SK-N-SH (cell line): ENCODE measurements around the gene PIGW.

Source experiments
- EP300 ChIP-seq, 2 experiments: IDR thresholded peaks; 2 replicates each; pipeline versions ENCODE4 v1.4.0 to v1.6.1; 2012; ENCODE audit warnings: borderline replicate concordance in 1 of 2, low read depth in 1 of 2, low read length in 1 of 2
- FOSL2 ChIP-seq: IDR thresholded peaks from 2 replicates; pipeline ENCODE4 v1.4.0; 2012; ENCODE audit warnings: low read depth, mild to moderate bottlenecking, moderate library complexity, borderline replicate concordance
- GATA2 ChIP-seq: sonication (generic); formaldehyde crosslinking; IDR thresholded peaks from 2 replicates; pipeline ENCODE4 v1.5.0; 2020; ENCODE audit warnings: mild to moderate bottlenecking, missing genetic modification reagents
- NFIC ChIP-seq: IDR thresholded peaks from 2 replicates; pipeline ENCODE4 v1.4.0; 2012; ENCODE audit warnings: borderline replicate concordance
- RAD21 ChIP-seq: IDR thresholded peaks from 2 replicates; pipeline ENCODE4 v1.6.1; 2012; ENCODE audit warnings: mild to moderate bottlenecking, low read length
- SIN3A ChIP-seq: IDR thresholded peaks from 2 replicates; pipeline ENCODE4 v1.6.1; 2012; ENCODE audit warnings: low read depth, mild to moderate bottlenecking, low read length, moderate library complexity, borderline replicate concordance
- TEAD4 ChIP-seq: IDR thresholded peaks from 2 replicates; pipeline ENCODE4 v1.4.0; 2012; ENCODE audit warnings: mild to moderate bottlenecking, borderline replicate concordance; ENCODE audit not compliant: insufficient read depth
- YY1 ChIP-seq: IDR thresholded peaks from 2 replicates; pipeline ENCODE4 v1.4.0; 2012; ENCODE audit warnings: low read depth, mild to moderate bottlenecking
- TF ChIP-seq, protein P1 (sequence below): fragments of 200-600 bp; sonication (generic); IDR thresholded peaks from 2 replicates; pipeline ENCODE4 v1.6.1; 2017; ENCODE audit warnings: antibody characterized with exemption, mild to moderate bottlenecking, moderate library complexity
- TF ChIP-seq, protein P2 (sequence below): IDR thresholded peaks from 2 replicates; pipeline ENCODE4 v1.4.0; 2012; ENCODE audit warnings: low read depth, borderline replicate concordance

DNA sequence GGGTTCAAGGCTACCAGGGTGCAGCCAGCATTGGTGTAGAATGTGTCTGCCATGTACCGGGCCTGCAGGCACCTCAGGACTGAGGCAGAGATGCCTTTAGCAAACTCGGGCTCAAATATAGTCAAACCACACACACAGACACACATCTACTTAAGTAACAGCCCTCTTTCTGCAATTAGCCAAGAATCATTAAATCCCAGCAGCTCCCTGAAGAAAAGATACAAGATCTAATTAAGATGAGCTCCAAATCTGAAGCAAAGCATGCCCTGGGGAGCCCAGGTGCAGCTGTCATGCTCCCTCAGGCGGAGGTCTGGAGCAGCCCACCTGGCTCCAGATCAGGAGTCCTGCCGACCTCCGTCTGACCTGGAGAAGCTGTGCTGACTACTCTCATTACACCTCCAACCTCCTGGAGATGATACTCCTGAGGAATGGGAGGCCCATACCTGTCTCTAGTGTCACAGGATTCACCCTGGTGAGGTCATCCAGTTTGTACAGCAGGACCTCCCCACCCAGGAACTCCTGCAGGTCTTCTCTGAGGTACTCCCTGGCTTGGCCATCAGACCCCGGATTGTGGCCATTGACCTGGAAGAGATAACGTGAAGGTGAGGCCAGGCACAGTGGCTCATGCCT lies 7.1 kb upstream of the PIGW start:
- TF ChIP-seq, protein P1, sequence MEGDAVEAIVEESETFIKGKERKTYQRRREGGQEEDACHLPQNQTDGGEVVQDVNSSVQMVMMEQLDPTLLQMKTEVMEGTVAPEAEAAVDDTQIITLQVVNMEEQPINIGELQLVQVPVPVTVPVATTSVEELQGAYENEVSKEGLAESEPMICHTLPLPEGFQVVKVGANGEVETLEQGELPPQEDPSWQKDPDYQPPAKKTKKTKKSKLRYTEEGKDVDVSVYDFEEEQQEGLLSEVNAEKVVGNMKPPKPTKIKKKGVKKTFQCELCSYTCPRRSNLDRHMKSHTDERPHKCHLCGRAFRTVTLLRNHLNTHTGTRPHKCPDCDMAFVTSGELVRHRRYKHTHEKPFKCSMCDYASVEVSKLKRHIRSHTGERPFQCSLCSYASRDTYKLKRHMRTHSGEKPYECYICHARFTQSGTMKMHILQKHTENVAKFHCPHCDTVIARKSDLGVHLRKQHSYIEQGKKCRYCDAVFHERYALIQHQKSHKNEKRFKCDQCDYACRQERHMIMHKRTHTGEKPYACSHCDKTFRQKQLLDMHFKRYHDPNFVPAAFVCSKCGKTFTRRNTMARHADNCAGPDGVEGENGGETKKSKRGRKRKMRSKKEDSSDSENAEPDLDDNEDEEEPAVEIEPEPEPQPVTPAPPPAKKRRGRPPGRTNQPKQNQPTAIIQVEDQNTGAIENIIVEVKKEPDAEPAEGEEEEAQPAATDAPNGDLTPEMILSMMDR: no peak
- TF ChIP-seq EP300 (IDR thresholded peaks at IDR 0.05; ENCODE audit: borderline replicate concordance in 1 of 2, low read depth in 1 of 2, low read length in 1 of 2): no peak
- TF ChIP-seq TEAD4: no peak
- no peak for TF ChIP-seq RAD21
- no peak for TF ChIP-seq FOSL2
- TF ChIP-seq NFIC: no peak
- no peak for TF ChIP-seq GATA2
- TF ChIP-seq YY1: no peak
- no peak for TF ChIP-seq SIN3A
- TF ChIP-seq, protein P2, sequence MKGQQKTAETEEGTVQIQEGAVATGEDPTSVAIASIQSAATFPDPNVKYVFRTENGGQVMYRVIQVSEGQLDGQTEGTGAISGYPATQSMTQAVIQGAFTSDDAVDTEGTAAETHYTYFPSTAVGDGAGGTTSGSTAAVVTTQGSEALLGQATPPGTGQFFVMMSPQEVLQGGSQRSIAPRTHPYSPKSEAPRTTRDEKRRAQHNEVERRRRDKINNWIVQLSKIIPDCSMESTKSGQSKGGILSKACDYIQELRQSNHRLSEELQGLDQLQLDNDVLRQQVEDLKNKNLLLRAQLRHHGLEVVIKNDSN: no peak
